Epithelial cell of esophagus (primary cell): Measurements from ENCODE around the gene MUC5B.
A peak's percentile ranks its signal among the peaks of the same experiment; 100 is the strongest.

Experiments
- DNase-seq: peaks from one replicate; pipeline ENCODE4 v3.0.0; 2010; ENCODE audit warnings: low read depth
- H3K4me3 ChIP-seq: 2 replicates; pipeline ENCODE4 v1.5.1; 2011; ENCODE audit warnings: mild to moderate bottlenecking, low read length, control low read depth
- CTCF ChIP-seq: IDR thresholded peaks from 2 replicates; pipeline ENCODE4 v1.5.1; 2011; ENCODE audit warnings: low read depth, mild to moderate bottlenecking, low read length, control low read depth, inconsistent platforms; ENCODE audit not compliant: insufficient read depth; ENCODE audit errors: missing control alignments

Gene MUC5B

GRCh38 chr11:1296287-1296686 is 73.4 kb downstream of the MUC5B start:
- no peak overlapping the region for H3K4me3 ChIP-seq
- no peak for TF ChIP-seq CTCF
- no peak for DNase-seq

DNA sequence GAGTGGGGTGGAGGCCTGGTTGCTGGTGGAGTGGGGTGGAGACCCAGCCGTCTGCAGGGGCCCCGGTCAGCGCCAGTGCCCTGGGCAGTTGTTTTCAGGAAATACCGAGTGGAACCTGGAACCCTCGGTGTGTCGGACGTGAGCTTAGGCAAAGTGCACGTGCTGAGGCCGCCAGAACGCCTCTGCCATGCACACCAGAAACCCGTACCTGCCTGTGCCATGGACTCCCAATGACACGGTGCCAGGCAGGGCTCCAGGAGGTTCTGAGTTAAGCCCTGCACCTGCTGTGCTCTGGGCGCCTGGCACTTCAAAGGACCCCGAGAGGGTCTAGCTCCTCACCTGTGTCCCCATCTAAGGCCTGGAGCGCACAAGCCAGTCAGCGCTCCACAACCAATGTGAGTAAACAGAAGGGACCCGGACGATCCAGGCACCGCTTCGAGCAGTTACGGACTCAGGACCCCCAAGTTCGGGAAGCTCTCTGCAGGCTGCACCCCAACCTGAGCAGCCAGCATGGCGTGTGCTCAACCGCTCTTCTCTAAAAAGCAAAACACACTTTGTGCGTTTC is 74.2 kb downstream of the MUC5B start:
- DNase-seq, result no peak
- TF ChIP-seq CTCF, result no peak
- no peak overlapping the region for H3K4me3 ChIP-seq

GRCh38 chr11:1297576-1298473 is 75.0 kb downstream of the MUC5B start:
- no peak for TF ChIP-seq CTCF
- no peak overlapping the region for H3K4me3 ChIP-seq
- no peak for DNase-seq

GRCh38 chr11:1298695-1299492 is 76.0 kb downstream of the MUC5B start:
- peak; percentile 95 for DNase-seq
- no peak for TF ChIP-seq CTCF
- no peak overlapping the region for H3K4me3 ChIP-seq

GRCh38 chr11:1299621-1300020 is 76.8 kb downstream of the MUC5B start:
- no peak overlapping the region for H3K4me3 ChIP-seq
- DNase-seq, result no peak
- no peak for TF ChIP-seq CTCF

- H3K4me3 ChIP-seq, result no peak overlapping the region
- no peak for TF ChIP-seq CTCF
- no peak for DNase-seq
Measured at GRCh38 chr11:1300121-1300520, 77.3 kb downstream of the MUC5B start.
